ENCODE measurements around the gene ZCCHC7.

- no peak for TF ChIP-seq CTCF (conservative IDR thresholded peaks at IDR 0.05; ENCODE audit: low read length)
- no peak for TF ChIP-seq EZH2phosphoT487 (IDR thresholded peaks at IDR 0.05; ENCODE audit: borderline replicate concordance, low read depth, low read length)
These were observed 23.7 kb upstream of the ZCCHC7 start for GRCh38 chr9:37096628-37097027.

Data from OCI-LY7 (cell line).